Suprapubic skin (tissue), 3 donors: ENCODE results near the gene TMEM178B.

Experiments
- CTCF ChIP-seq, 2 donors: fragments of 200-600 bp in 1 of 2; fragments of 450-650 bp in 1 of 2; sonication (generic) in 1 of 2; IDR thresholded peaks; one replicate each; pipeline ENCODE4 v1.5.1; 2016 to 2019; ENCODE audit warnings: antibody characterized with exemption in 2 of 2, mild to moderate bottlenecking in 1 of 2, moderate library complexity in 1 of 2
- POLR2AphosphoS5 ChIP-seq, 3 donors: sonication (generic); formaldehyde crosslinking; IDR thresholded peaks; one replicate each; pipeline ENCODE4 v1.6.1; 2017; ENCODE audit warnings: antibody characterized with exemption in 3 of 3

DNA sequence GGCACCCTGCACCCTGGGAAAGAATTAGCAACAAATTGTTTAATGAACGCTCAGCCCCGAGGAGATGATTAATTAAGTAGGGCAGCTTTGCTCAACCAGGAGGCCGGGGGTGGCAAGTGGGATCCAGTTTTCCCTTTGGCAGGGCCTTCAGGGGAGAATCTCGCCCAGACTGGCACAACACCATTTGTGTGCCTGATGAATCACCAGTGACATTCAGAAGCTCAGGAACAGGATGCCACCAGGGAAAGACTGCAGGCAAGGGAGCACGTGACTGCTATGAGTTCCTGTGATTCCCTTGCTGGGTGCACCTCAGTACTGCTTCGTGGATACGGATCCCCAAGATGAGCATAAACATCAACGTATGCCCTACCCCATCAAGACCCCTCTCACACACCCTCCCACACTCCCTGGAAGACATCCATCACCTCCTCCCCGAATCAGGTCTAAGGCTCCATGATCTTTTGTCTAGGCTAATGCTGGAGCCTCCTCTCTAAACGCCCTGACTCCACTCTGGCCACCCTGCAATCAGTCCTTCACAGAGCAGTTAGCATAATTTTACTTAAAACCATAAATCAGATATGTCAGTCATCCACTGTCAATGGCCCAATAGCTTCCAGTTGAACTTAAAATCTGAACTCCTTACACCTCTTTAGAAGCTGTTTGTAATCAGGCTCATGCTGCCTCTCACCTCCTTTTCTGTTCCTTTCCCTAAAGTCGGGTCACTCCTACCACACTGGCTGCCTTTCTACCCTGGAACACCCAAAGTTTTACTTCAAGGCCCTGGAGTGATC, 368.2 kb downstream of the TMEM178B start:
- TF ChIP-seq CTCF (IDR thresholded peaks at IDR 0.05), result no peak
- no peak for TF ChIP-seq POLR2AphosphoS5 (IDR thresholded peaks at IDR 0.05)
